NCI-H1048 (cell line): ENCODE measurements around the gene SPACA7.

Source experiments
- DNase-seq: peaks from one replicate; lab custom pipeline; 2025; lab: John Stamatoyannopoulos, UW

The SPACA7 gene, protein sequence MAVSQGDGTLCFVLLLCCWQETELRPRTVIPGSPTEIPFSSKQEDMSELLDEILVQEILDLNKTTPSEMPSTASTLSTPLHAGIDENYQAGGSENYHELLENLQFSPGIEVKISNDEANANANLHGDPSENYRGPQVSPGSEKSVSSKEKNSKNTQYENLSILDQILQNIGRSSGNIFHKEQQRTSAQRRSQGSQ

DNA sequence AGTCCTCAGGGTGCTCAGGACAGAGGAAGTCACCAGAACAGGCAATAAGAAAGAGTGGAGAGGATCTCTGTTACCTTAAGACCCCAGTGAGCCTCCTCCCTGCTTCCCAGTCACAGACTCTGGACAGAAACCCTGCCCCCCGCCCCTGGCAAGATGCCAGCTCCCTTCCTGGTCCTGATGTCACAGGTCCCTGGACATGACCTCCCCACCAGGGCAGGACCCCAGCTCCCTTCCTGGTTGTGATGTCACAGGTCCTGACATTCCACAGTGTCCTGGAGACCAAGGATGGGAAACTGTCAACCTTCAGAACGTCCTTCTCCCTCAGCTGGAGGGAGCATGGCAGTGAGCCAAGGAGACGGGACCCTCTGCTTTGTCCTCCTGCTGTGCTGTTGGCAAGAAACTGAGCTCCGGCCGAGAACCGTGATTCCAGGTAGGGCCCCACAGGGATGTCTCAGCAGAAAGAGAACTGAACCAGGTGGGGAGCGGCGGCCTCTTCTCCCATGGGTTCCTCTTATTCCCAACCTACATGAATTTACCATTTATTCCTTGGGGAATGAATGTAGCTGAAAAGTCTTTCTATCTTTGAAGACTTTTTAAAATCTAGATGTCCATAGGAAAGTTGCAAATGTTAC is at the start of gene SPACA7:
Gene SPACA7 (plus strand): TSS at position 306 of the 632 bp plus-strand sequence. CDS start 31 bp downstream, at position 337.
- DNase-seq = no peak

DNA sequence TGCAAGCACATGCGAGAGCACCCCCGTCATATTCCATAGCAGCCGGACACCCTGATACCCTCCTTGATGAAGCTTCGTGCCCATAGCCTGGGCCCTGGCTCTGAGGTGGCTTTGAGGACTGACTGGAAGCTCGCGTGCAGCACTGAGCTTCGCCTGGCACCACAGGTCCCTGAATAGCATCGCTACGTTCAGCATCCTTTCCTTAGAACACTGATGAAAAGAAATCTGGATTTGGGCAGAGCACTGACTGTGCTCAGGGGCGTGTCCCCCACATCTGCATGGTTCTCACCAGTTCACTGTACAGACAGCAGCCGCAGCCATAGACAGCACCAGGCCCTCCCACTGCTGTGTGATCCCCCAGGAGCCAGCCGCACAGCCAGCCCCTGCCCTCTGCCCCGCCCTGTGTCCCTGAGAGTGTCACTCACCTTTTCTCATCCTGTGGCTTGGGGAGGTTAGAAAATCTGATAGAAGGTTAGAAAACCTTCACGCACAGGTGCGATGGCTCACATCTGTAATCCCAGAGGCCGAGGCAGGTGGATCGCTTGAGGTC is 49.3 kb upstream of the SPACA7 start:
- DNase-seq = no peak

DNA sequence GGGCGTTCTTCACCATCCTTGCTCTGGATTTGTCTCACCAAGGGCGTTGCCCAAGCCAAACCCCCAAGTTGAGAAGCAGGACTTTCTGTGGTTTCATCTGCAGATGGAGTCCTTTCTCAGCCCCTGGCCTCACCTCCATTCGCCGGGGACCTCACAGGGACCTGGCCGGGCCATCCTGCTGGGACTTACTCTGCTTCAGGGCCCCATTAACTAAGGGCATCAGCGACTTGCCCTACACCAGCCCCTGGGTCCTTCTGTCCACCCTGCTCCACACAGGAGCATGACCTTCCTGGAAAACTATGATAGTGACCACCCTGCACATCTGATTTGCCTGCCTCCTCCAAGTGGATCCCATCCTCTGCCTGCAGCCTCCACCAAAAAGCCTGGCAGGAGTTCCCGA is 47.2 kb upstream of the SPACA7 start:
- DNase-seq = no peak

DNA sequence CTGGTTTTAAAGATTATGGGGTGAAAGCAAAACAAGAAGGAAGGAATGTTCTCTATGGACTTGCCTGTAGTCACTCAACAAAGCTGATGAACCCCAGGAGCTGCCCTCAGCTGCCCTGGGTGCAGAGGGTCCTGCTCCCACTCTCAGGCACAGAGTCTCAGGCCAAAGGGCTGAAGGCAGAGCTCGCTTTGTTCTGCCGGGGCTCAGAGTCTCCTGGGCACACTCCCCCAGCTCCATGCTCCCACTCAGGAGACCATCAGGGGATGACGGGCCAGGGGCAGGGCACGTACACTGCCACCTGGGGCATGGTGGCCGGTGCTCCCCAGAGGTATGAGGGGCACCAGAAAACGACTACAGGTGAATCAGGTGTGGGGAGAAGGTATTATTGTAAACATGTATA is 46.8 kb upstream of the SPACA7 start:
- DNase-seq = no peak

DNA sequence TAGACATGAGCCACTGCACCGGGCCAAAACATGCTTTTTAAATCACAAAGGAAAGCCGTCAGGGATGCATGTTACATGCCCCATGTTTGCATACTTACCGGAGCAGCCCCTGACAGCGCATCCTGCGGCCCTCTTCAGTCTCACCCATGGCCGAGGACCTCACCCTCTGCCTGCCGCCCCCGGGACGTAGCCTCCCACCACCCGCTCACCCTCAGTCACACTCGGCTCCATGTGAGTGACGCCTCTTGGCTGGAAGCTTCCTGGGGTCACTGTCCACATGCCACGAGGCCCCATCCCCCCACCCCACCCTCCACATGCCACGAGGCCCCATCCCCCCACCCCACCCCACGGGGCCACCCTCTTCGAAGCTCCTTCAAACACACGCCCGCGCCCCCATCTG is 46.1 kb upstream of the SPACA7 start:
- no peak for DNase-seq

DNA sequence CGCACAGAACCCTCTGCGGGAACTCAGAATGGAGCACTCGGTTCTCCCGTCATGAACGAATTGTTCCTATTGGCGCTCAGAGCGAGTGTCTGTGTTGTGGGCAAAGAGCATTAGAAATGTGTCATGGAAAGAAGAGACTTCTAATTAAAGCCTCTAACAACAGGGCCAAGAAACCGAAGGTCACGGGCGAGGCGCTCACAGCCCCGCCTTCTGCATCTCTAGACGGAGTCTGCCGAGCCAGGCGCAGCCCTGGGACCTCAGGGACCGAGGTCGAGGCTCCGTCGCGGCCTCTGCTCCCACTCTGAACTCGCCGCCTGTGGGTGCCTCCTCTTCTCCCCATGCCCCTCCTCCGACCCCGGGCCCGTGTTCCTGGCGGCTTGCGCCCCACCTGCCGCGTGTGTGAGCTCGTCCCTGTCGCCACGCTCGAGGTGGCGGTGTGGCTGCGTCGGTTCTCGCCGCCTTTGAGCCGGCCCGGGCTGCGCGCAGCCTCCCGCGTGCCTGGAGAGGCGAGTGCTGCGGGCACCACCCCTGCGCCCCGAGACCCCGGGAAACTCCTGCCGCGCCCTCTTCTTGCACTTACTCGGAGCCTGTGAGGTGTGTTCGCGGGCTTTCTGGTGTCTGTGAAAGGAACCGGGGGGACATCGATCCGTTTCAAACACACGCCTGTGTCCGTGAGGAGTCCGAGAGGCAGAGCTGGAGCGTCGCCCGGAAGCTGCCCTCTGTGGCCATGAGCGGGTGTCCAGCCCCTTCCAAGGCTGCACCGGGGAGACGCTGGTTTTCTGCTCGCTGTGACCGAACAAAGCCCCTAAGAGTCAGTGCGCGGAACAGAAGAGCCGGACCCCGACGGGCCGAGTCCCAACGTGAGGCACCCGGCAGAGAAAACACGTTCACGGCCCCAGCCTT is 45.4 kb upstream of the SPACA7 start:
- DNase-seq = no peak

DNA sequence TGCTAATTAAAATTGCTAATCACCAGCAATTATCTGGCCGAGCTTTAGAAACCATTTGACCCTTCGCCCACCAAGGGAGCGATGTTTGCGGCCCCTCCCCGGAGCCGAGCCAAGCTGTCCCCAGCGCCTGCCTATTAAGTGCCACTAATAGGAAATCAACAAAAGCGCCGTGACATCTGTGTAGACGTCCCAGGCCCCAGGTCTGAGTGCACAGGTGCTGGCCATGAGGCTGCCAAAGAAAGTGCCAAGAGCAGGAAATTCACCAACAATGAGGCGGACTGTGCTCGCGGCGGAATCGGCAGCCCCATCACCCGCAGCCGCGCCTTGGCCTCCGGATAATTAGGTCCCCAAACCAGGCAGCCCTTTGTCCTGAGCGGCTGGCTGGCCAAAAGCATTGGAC is 44.5 kb upstream of the SPACA7 start:
- DNase-seq = no peak

DNA sequence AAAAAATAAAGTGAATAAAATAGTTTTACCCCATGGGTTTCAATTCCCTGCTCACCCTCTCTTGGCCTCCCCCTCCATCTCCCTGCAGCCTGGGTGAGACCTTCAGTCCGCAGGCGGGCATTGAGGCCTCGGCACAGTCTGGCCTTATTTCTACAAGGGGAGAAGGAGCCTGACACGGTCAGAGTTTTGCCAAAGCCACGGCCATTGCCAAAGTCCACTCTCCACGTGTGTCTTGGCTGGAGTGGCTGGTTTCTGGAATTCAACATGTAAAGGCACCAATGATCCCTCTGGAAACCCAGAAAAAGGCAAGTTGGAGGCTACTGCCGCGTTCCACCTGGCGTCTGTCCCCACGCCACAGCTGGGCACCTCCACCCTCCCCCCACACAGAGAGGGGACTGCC is 43.4 kb upstream of the SPACA7 start:
- DNase-seq = no peak

DNA sequence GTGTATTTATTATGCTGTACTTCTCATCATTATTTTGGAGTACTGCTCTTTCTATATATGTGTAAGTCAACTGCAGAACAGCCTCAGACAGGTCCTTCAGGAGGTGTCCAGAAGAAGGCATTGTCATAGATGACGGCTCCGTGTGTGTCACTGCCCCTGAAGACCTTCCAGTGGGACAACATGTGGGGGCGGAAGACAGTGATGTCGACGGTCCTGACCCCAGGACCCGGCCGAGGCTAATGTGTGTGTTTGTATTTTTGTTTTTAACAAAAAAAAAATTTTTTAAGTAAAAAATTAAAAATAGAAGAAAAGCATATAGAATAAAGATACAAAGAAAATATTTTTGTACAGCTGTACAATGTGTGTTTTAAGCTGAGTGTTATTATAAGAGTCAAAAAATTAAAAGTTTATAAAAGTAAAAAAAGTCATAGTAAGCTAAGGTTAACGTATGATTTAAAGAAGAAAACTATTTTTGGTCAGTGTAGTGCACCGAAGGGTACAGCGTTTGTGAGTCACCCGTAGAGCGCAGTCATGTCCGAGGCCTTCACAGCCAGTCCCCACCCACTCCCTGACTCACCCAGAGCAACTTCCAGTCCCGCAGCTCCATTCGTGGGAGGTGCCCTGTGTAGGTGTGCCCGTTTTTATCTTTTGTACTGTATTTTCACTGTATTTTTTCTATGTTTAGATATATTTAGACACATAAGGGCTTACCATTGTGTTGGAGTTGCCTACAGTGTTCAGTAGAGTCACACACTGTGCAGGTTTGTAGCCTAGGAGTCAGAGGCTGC is 42.2 kb upstream of the SPACA7 start:
- DNase-seq = no peak

DNA sequence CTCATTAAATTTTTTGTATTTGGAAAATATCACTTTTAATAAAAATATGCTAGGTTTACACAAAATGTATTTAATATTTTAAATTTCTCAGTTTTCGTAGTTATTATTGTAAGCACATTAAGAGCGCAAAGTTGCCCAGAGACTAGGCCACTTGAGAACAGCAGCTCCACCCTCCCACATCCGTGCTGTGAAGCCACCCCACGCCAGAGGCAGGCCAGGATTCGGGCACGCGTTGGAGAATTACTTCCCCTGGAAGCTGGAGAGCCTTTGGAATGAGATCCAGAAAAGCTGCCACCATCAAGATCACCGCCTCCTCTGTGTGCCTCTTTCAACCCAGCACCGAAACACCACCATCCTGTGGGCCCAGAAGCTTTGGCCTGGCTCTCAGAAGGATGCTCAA is 41.0 kb upstream of the SPACA7 start:
- no peak for DNase-seq

DNA sequence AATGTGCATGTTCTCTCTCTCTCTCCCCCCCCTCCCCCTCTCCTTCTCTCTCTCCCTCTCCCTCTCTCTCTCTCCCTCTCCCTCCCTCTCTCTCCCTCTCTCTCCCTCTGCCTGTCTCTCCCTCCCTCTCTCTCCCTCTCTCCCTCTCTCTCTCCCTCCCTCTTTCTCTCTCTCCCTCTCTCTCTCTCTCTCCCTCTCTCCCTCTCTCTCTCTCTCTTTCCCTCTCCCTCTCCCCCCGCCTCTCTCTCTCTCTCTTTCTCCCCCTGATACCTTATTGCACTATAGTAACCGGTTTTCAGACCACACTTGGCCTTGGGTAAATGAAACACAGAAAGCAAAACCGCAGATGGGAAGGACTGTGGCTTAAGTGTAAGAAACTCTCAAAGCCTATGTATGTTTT is 34.7 kb upstream of the SPACA7 start:
- no peak for DNase-seq

DNA sequence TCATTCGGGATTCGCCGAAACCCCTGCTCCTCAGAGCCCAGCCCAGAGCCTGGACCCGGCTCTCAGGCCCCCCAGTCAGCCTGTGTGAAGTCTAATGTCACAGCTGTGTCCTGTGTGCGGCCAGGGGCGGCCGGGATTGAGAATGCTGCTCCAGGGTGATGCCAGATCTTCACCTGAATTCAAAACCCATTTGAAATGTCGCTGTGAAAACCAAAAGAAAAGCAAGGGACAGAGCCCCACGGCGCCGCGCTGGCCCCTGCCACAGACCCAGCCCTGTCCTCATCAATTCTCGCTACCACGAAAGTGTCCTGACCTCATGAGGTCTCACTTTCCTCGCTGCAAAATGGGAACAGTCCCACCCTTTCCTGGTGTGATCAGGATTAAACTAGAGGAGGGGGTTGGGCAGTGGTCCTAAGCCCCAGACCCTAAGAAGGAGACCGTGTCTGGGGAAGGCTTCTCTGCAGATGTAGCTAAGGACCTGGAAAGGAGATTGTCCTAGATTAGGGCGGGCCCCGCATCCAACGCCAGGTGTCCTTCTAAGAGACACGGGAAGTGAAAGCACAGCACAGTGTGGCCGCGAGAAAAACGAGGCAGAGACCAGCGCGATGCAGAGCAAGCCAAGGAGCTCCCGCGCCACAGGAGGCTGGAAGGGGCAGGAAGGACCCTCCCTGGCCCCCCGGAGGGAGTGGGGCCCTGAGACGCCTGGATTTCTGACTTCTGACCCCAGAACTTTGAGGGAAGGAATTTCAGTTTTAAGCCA is 34.0 kb upstream of the SPACA7 start:
- no peak for DNase-seq

DNA sequence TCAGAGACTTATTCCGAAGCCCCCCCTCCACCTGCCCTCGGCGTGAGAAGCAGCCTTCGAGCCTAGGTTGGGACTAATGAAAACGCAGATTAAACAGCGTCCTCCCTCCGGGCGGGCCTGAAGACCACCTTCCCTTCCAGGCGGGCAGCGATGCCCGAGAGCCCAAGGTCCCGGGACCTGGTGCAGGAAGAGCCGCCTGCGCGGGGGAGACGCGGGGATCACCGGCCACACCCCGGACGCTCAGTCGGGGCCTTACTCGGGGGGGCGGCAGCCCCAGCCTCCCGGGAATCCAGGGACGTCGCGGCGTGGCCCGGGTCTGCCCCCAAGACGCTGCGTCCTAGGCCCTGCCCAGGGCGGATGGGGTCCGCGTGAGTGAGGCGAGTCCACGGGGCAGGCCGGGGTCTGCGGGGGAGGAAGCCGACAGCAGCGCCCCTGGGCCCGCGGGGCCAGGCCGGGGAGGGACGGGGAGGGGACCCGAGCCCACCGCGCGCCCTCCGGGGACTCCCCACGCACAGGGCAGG is 33.3 kb upstream of the SPACA7 start:
- no peak for DNase-seq

DNA sequence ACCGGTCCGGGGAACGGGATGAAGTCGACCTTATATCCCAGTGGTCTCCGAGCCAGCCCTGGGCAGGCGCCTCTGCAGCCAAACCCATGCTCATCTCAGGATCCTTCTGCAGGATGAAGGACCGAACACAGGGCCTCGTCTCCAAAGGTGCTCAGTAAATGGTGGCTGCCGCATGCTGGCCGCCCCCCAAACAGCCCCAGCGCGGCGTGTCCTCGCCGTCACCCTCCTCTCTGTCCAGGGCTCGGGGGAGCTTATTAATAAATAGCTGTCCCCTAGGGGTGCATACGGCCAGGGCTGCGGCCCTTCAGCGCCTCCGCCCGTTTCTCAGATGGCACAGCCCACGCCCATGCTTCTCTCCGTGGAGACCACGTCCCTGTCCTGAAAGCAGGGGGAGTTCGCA is 32.6 kb upstream of the SPACA7 start:
- DNase-seq = no peak

DNA sequence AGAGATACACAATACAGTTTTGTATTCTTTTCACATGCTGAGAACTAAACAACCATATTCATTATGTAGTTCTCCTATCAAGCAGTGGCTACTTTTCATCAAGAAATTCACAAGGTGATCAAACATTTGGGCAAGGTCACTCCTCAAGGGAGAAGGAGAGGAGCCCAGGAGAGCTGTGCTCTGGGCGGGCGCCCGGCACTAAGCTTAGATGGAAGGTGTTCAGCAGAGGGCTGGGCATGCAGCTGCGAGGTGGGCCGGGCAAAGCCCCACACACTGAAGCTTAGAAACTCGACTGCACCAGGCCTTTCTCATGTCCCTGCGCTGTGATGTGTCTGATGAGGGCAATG is 30.4 kb upstream of the SPACA7 start:
- no peak for DNase-seq

DNA sequence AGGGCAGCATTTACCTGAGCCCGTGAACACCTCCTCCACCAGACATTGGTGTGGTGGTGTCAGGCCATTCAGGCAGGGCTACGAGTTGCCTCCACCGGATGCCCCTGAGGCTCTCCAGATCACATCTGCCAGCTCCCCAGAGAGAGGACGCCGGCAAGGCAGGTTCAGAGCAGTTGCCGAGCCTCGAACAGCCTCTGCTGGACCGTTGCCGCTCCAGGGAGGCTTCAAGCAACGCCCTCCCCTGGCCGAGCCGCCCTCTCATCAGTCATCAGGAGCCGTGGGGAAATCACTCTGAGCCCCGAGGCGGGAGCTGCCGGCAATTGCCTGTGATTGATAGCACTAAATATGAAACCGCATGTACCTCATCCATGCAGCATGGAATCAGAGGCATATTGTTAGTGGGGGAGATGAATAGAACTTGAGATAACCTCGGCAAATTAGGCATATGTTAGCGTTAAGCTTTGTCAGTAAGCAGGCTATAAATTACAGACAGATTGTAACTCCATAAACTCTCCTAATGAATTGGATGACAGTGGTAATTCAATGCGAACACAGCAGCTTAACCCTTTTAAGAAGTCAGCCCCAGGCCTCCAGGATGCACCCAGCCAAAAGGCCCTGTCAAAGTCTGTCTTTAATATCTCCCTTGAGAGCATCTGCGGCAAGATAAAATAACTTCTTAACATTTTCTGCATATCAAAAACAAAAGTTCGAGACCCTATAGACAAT is 29.8 kb upstream of the SPACA7 start:
- no peak for DNase-seq

DNA sequence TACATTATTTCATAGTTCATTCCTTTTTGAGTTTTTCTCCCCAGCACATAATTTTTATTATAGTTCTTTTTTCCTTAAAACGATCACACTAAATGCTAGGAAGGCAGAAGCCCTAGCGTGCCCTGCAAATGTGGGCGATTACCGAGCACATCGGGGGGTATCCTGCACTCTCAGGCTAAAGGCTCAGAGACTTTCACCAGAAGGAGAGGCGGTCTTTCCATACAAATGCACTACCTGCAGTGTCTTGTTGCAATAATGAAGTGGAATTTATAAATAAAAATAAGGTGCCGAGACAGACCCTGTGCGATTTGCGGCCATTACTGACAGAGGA is 29.3 kb upstream of the SPACA7 start:
- DNase-seq = no peak

DNA sequence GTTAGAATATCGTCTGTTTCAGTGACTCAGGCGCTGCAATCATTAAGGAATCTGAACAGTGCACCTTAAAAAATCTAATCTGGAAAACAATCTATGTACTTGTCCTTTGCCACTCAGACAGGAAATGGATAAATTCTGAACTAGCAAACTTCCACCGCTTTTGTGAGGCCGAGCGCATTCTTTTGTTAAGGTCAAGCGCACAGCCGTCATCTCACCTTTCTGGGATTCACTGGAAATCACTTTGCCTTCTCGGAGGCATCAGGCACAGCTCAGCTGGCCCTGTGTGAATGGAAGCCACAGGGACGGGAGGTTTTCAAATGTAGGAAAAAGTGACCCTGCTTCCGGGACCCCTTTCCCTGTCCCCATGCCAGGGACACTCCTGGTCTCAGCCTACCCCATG is 28.2 kb upstream of the SPACA7 start:
- no peak for DNase-seq

DNA sequence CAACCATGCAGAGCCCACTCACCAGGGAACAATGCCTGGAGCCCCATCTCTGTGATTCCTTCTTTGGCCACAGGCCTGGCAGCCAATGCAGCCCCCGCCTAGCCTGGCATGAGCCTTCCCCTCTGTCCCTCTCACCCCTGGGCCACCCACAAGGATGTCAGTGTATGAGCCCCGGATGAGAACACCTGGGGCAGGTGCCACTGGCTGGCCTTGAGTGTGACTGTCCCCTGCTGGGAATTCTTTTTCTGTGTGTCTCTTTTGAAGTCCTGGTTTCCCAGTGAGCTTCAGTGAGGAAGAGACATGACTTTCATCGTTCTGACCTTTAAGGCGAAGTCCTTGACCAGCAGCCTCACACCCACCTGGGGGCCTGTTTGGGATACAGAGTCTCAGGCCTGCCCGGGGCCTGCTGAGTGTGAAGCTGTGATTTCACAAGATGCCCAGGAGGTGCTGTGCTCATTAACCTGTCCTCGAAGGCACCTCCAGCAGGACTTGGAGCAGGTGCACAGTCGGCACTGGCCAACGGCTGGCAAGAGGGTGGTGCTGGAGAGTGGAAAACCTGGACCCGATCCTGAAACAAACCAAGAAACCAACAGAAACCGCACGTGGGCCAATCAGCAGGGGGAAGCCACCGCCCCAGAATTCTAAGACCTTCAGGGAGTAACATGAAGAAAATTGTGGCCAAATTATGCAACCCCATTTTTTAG is 27.4 kb upstream of the SPACA7 start:
- DNase-seq = no peak

DNA sequence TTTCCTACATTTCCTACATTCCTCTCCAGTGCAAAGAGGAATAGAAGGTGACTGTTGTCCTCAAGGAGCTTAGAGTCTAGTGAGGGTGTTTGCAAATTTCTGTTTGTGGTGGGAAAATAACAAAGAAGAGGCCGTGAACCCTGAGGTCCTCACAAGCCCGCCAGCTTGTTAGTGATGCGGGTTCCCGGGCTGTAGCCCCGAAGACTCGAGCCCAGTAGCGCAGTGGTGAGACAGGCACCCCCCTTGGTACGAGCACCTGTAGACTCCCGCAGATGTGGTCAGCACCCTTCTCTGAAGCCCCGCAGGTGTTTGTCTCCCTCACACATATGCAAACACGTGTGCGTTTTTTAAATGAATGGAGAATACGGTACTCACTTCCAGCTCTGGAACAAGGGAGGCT is 26.5 kb upstream of the SPACA7 start:
- no peak for DNase-seq
